Tibial nerve (tissue), 4 donors: ENCODE measurements around the gene GLS. TPM values are rescaled to one million over a fixed set of nuclear protein-coding genes. Genes with fewer than 3 reads are reported as not detected.
"Not testable (repeated sequence)": the region's sequence is repeated elsewhere in the genome, so short reads cannot be mapped to it uniquely, and the experiment has no call there.

Source experiments
- DNase-seq, 2 donors: peaks; one replicate each; pipeline ENCODE4 v3.0.0-alpha.2; 2019; ENCODE audit warnings: low spot score in 2 of 2
- H3K27ac ChIP-seq, 4 donors: fragments of 200-600 bp; sonication (generic) in 3 of 4; one replicate each; pipeline ENCODE4 v1.5.1; 2017 to 2019; ENCODE audit warnings: mild to moderate bottlenecking in 1 of 4
- H3K27me3 ChIP-seq, 2 donors: fragments of 200-600 bp; sonication (generic) in 1 of 2; one replicate each; pipeline versions ENCODE4 v1.5.1 to v1.6.0; 2017 to 2019
- H3K36me3 ChIP-seq, 3 donors: fragments of 200-600 bp; sonication (generic); one replicate each; pipeline ENCODE4 v1.5.1; 2018 to 2019
- H3K4me1 ChIP-seq, 4 donors: fragments of 200-600 bp; sonication (generic) in 3 of 4; one replicate each; pipeline ENCODE4 v1.5.1; 2017 to 2019
- H3K4me3 ChIP-seq, 4 donors: fragments of 200-600 bp; sonication (generic) in 3 of 4; one replicate each; pipeline ENCODE4 v1.5.1; 2017 to 2019; ENCODE audit warnings: mild to moderate bottlenecking in 1 of 4, moderate library complexity in 1 of 4
- H3K9me3 ChIP-seq, 4 donors: fragments of 200-600 bp; sonication (generic) in 3 of 4; one replicate each; pipeline ENCODE4 v1.5.1; 2017 to 2019
- EP300 ChIP-seq, 2 donors: sonication (generic); formaldehyde crosslinking; IDR thresholded peaks; one replicate each; pipeline ENCODE4 v1.6.1; 2017; ENCODE audit warnings: antibody characterized with exemption in 2 of 2, mild to moderate bottlenecking in 1 of 2
- POLR2A ChIP-seq, 2 donors: fragments of 450-650 bp; IDR thresholded peaks; one replicate each; pipeline ENCODE4 v1.6.1; 2017; ENCODE audit warnings: antibody characterized with exemption in 2 of 2, mild to moderate bottlenecking in 2 of 2, moderate library complexity in 2 of 2
- WGBS, 2 donors: methylation state at CpG; one replicate each; pipeline ENCODE4 v1.1.5; 2018; 5-methylcytosine and 5-hydroxymethylcytosine counted together
- total RNA-seq, 4 donors: library from RNA; depleted of rRNA; stranded (reverse); fragments of >200 nt; gene quantifications; one replicate each; pipeline ENCODE4 v1.1.0, GENCODE V29; 2016
- TF ChIP-seq, protein P1 (sequence below), 5 experiments: fragments of 200-600 bp in 3 of 5; fragments of 450-650 bp in 2 of 5; sonication (generic) in 3 of 5; IDR thresholded peaks; one replicate each; pipeline ENCODE4 v1.5.1; 2016 to 2019; ENCODE audit warnings: antibody characterized with exemption in 5 of 5, mild to moderate bottlenecking in 3 of 5, moderate library complexity in 2 of 5

GLS gene
- total RNA-seq, 4 donors from 2014 or later, result 106 to 164 (median 145) TPM

DNA sequence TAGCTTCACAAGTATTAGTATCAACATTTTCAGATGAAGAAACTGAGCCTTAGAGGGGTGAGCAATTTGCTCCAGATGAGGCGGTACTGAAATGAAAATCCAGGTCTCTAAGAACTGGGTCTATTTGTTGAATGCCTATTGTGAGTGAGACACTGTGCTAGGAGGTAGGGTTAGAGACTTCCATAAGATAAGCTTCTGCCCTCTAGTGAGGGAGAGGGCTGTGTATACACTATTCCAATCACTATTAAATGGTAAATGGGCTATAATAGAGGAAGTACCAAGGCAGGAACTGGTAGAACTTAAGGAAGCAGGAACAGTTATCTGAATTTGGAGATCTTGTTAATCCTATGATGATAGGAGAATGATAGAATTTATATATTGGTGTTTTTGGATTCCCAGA is 23.6 kb upstream of the GLS start:
- no peaks in the 10 kb centered on the region for H3K36me3 ChIP-seq
- DNase-seq, result no peak
- 95 to 98% methylated on average over 1 of the region's 1 CpG for WGBS, 2 donors
- H3K4me3 ChIP-seq, result no peak overlapping the region
- no peaks in the 10 kb centered on the region for H3K9me3 ChIP-seq
- peaks cover 0 to 14% (median 3%) of the 10 kb centered on the region in 4 donors for H3K4me1 ChIP-seq
- no peak overlapping the region for H3K27ac ChIP-seq
- TF ChIP-seq POLR2A (IDR thresholded peaks at IDR 0.05), result no peak
- TF ChIP-seq, protein P1, sequence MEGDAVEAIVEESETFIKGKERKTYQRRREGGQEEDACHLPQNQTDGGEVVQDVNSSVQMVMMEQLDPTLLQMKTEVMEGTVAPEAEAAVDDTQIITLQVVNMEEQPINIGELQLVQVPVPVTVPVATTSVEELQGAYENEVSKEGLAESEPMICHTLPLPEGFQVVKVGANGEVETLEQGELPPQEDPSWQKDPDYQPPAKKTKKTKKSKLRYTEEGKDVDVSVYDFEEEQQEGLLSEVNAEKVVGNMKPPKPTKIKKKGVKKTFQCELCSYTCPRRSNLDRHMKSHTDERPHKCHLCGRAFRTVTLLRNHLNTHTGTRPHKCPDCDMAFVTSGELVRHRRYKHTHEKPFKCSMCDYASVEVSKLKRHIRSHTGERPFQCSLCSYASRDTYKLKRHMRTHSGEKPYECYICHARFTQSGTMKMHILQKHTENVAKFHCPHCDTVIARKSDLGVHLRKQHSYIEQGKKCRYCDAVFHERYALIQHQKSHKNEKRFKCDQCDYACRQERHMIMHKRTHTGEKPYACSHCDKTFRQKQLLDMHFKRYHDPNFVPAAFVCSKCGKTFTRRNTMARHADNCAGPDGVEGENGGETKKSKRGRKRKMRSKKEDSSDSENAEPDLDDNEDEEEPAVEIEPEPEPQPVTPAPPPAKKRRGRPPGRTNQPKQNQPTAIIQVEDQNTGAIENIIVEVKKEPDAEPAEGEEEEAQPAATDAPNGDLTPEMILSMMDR (IDR thresholded peaks at IDR 0.05), result no peak
- TF ChIP-seq EP300 (IDR thresholded peaks at IDR 0.05), result no peak
- H3K27me3 ChIP-seq, result no peaks in the 10 kb centered on the region

GRCh38 chr2:190858817-190859216 is 21.8 kb upstream of the GLS start:
- WGBS, 2 donors, result 34 to 35% methylated on average over 6 of the region's 6 CpGs
- no peaks in the 10 kb centered on the region for H3K9me3 ChIP-seq
- H3K4me3 ChIP-seq, result no peak overlapping the region
- no peak overlapping the region for H3K27ac ChIP-seq
- no peak for DNase-seq
- TF ChIP-seq POLR2A (IDR thresholded peaks at IDR 0.05) (no peak), EP300 (IDR thresholded peaks at IDR 0.05) (no peak)
- TF ChIP-seq, protein P1 (IDR thresholded peaks at IDR 0.05), result no peak
- H3K4me1 ChIP-seq, result peaks cover 0 to 14% (median 2%) of the 10 kb centered on the region in 4 donors
- no peaks in the 10 kb centered on the region for H3K27me3 ChIP-seq
- H3K36me3 ChIP-seq, result no peaks in the 10 kb centered on the region

GRCh38 chr2:190859347-190860297 is 21.0 kb upstream of the GLS start:
- Histone ChIP-seq H3K27ac (no peak overlapping the region), H3K27me3 (no peaks in the 10 kb centered on the region), H3K9me3 (no peaks in the 10 kb centered on the region), H3K36me3 (no peaks in the 10 kb centered on the region), H3K4me1 (peaks cover 0 to 19% (median 0%) of the 10 kb centered on the region in 4 donors), H3K4me3 (no peak overlapping the region)
- DNase-seq, result no peak
- 68 to 69% methylated on average over 6 of the region's 6 CpGs for WGBS, 2 donors
- TF ChIP-seq EP300 (IDR thresholded peaks at IDR 0.05), result no peak
- TF ChIP-seq POLR2A (IDR thresholded peaks at IDR 0.05), result no peak
- TF ChIP-seq, protein P1 (IDR thresholded peaks at IDR 0.05), result no peak

GRCh38 chr2:190860985-190861680 is 19.5 kb upstream of the GLS start:
- 74 to 75% methylated on average over 5 of the region's 5 CpGs for WGBS, 2 donors
- no peak overlapping the region for H3K27ac ChIP-seq

DNA sequence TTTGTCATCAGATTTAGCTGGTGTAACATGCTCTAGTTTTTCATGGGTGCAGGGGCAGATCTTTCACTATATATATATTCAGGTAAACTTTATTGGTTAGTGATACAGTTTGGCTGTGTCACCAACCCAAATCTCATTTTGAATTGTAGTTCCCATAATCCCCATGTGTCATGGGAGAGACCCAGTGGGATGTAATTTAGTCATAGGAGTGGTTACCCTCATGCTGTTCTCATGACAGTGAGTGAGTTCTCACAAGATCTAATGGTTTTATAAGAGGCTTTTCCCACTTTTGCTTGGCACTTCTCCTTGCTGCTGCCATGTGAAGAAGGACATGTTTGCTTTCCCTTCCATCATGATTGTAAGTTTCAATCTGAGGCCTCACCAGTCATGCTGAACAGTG is 18.5 kb upstream of the GLS start:
- peaks cover 0 to 22% (median 0%) of the 10 kb centered on the region in 4 donors for H3K4me1 ChIP-seq
- not testable (repeated sequence) for H3K4me3 ChIP-seq, DNase-seq, H3K9me3 ChIP-seq, H3K27ac ChIP-seq, H3K27me3 ChIP-seq, H3K36me3 ChIP-seq

More at GRCh38 chr2:190860985-190861680, 19.5 kb upstream of the GLS start:
- Histone ChIP-seq H3K4me3 (no peak overlapping the region), H3K36me3 (no peaks in the 10 kb centered on the region), H3K4me1 (peaks cover 0 to 22% (median 0%) of the 10 kb centered on the region in 4 donors), H3K9me3 (no peaks in the 10 kb centered on the region), H3K27me3 (no peaks in the 10 kb centered on the region)
- TF ChIP-seq POLR2A (IDR thresholded peaks at IDR 0.05), result no peak
- TF ChIP-seq EP300 (IDR thresholded peaks at IDR 0.05), result no peak
- TF ChIP-seq, protein P1 (IDR thresholded peaks at IDR 0.05), result no peak
- DNase-seq, result no peak
